Hematopoietic multipotent progenitor cell treated with erythropoietin and hydrocortisone succinate and interleukin-3 and kit ligand, for 4 days (in vitro differentiated cells): ENCODE measurements around the gene SRSF8.
"Not testable (repeated sequence)": the region's sequence is repeated elsewhere in the genome, so short reads cannot be mapped to it uniquely, and the experiment has no call there.

Source experiments
- DNase-seq: peaks from one replicate; pipeline ENCODE4 v3.0.0-alpha.2; 2015

Gene SRSF8

GRCh38 chr11:95098826-95099225 is 32.1 kb downstream of the SRSF8 start:
- no peak for DNase-seq

- peak; percentile 47 for DNase-seq
Measured at GRCh38 chr11:95100191-95100648, 33.5 kb downstream of the SRSF8 start.

- DNase-seq: no peak
Measured at GRCh38 chr11:95100856-95101507, 34.3 kb downstream of the SRSF8 start.

- no peak for DNase-seq
Measured at GRCh38 chr11:95101935-95102334, 35.2 kb downstream of the SRSF8 start.

GRCh38 chr11:95102733-95103132 is 36.0 kb downstream of the SRSF8 start:
- DNase-seq: peak; percentile 30

- DNase-seq: no peak
Measured at GRCh38 chr11:95103701-95104100, 37.0 kb downstream of the SRSF8 start.

GRCh38 chr11:95104121-95104830 is 37.6 kb downstream of the SRSF8 start:
- DNase-seq: no peak

GRCh38 chr11:95104856-95105255 is 38.1 kb downstream of the SRSF8 start:
- DNase-seq: no peak

- DNase-seq: peak; percentile 31
Measured at GRCh38 chr11:95108159-95108611, 41.5 kb downstream of the SRSF8 start.

- DNase-seq: peak; percentile 91
Measured at GRCh38 chr11:95108671-95109551, 42.2 kb downstream of the SRSF8 start.

- not testable (repeated sequence) for DNase-seq
Measured at GRCh38 chr11:95111471-95111870, 44.8 kb downstream of the SRSF8 start.

GRCh38 chr11:95111923-95112540 is 45.3 kb downstream of the SRSF8 start:
- DNase-seq: no peak

- DNase-seq: no peak
Measured at GRCh38 chr11:95115597-95115996, 48.9 kb downstream of the SRSF8 start.

GRCh38 chr11:95119361-95120060 is 52.8 kb downstream of the SRSF8 start:
- DNase-seq: no peak
